ENCODE measurements around the gene MMP25.

GRCh38 chr16:3080024-3080423 lies 33.7 kb downstream of the MMP25 start:
- TF ChIP-seq ZBTB7A (IDR thresholded peaks at IDR 0.05; ENCODE audit: low read depth) (no peak), YY1 (IDR thresholded peaks at IDR 0.05; ENCODE audit: low read depth) (no peak), EGR1 (IDR thresholded peaks at IDR 0.05) (no peak), TCF12 (IDR thresholded peaks at IDR 0.05; ENCODE audit: low read depth) (no peak), EP300 (IDR thresholded peaks at IDR 0.05; ENCODE audit: borderline replicate concordance) (no peak), CEBPB (IDR thresholded peaks at IDR 0.05) (no peak)
